ENCODE data around the gene SFXN4.
A peak's percentile ranks its signal among the peaks of the same experiment; 100 is the strongest.
"Not testable (repeated sequence)": the region's sequence is repeated elsewhere in the genome, so short reads cannot be mapped to it uniquely, and the experiment has no call there.

Gene SFXN4

DNA sequence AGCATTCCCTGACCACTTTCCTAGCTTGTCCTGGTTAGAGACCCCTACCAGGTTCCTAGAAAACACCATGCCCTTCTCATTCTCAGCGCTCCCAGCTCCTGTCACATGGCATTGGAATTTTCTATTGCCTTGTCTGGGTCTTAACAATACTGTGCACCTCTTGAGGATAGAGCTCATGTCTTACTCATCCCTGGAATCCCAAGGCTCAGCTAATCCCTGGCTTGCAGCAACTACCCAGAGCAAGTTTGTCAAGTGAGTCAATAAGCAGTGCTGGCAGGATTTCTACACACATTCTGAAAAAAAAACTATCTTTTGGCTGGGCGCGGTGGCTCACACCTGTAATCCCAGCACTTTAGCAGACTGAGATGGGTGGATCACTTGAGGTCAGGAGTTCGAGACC is 24.8 kb upstream of the SFXN4 start:
- no peak for DNase-seq

DNA sequence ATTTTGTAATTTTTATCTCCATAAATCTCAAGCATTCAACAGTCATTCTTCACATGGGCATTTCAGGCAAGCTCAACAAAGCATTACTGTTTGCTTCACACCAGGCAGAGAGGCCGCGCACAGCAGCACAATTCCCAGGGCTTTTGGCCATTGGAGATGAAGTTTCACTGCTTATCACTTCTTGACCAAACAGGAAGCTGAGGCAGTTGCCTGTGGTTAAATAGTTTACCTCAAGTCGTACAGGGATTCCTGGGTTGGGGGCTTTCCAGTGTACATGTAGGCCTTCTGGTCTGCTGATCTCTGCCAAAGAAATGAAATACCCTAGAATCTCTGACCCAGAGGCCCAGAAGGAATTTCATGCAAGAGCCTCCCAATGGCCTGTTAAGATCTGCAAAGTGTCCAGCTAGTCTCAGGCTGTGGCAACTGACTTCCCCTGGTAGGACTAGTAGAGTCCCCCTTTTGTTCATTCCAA is 24.3 kb upstream of the SFXN4 start:
- DNase-seq: no peak

DNA sequence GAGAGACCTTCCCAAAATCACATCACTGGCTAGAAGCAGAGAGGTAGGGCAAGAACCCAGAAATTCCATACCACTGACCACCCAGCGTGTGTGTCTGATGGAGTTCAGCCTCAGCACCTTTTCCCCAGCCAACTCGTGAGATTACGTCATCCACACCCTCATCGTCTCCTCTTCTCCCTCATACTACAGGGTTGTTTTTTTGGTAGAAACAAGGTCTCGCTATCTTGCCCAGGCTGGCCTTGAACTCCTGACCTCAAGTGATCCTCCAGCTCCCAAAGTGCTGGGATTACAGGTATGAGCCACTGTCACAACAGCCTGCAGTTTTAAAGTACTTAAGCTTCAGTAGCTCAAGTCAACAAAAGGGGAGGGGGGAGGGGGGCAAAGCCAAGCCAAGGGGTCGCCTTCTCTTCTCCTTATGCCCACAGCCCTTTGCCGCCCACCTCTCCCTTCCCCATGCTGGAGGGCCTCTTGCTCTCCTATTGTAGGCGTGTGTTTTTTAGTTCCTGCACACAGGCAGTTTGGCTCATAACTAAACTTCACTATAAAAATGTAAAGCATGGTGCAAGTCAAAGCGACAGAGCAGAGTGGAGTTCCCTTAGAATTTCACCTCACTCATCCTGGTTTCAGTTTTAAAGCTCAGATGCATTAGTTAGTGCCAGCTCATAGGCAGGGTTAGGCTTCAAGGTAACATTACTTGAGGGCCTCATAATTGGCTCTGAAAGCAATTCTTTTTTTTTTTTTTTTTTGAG is 18.3 kb upstream of the SFXN4 start:
- no peak for DNase-seq

DNA sequence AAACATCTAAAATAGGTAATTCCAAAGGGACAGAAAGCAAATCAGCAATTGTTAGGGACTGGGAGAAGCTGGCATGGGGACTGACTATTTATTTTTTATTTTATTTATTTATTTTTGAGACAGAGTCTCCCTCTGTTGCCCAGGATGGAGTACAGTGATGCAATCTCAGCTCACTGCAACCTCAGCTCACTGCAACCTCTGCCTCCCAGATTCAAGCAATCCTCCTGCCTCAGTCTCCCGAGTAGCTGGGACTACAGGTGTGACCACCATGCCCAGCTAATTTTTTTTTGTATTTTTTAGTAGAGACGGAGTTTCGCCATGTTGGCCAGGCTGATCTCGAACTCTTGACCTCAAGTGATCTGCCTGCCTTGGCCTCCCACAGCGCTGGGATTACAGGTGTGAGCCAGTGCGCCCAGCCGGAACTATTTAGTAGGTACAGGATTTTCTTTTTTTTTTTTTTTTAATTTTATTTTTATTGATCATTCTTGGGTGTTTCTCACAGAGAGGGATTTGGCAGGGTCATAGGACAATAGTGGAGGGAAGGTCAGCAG is 15.4 kb upstream of the SFXN4 start:
- not testable (repeated sequence) for DNase-seq

DNA sequence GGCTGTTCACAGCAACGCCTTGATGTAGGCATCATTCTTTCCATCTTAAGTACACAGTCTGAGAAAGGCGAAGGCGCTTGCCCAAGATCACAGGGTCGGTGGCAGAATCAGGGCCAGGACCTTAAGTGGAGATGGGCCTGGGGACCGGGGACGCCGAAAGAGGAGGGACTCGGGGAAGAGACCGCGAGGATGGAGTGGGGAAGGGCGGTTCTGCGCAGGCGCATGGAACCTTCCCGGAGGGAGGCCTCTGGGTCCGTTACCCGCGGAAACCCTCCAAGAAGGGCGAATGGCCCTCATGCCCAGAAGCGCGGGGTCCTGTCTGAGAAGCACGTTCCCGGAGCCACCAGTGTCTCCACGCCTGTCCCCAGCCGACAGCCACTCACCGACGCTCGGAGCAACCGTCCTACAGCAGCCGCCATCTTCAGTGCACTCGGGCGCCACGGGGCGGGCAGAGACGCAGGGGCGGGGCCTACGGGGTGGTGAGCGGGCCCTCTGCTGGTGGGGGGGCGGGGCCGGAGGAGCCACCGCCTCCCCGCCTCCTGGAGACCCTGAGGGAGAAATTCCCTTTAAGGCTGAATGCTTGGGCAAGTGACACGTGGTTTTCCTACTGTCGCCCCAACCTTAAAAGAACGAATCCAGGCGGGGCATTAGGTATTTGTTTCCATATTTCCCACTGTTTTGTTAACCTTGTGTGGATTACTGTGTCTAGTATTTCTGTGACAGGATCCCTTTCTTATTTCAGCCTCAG is 13.0 kb upstream of the SFXN4 start, which contains the start of gene PRDX3:
TSS of gene PRDX3 (minus strand) at position 441 of the 748 bp plus-strand sequence. CDS start at position 419, 22 bp downstream.
- peak; percentile 40 for DNase-seq

DNA sequence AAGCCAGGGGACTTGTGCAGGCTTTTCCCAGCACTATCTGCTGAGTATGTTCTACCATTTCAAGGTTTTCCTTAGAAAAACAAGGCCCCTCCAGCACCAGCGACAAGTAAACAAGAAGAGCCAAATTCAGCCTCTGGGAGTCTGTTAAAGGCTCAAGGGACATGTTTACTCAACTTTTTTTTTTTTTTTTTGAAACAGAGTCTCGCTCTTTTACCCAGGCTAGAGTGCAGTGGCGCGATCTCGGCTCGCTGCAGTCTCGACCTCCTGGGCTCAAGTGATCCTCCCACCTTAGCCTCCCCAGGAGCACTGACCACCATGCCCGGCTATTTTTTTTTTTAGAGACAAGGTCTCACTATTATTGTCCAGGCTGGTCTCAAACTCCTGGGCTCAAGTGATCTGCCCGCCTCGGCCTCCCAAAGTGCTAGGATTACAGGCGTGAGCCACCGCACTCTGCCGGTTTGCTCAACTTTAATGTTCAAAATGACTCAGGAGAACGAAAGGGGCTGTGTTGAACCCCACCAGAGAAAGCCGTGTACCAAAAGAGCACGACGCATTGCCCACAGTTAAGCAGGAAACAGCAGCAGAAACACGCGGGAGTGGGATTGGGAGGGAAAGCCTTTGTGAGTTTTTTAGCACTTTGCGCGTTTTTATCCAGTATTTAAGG is 12.3 kb upstream of the SFXN4 start:
- DNase-seq: no peak

DNA sequence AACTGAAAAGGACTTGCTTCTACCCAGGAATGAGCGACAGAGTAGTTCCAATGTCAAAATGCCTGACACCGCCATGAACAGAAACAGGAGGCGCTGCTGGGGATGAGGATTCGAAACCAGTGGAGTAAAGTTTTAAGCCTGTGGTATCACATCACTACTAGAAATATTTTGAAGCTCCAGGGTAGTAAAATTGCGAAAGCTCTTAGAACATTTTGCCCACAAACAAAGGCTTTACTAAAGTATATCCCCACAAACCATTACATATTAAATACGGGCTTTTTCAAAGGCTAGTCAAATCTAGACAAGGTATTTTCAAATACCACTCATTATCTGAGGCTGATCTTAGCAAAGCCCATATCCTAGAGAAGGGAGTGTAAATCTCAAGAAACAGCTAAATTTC is 10.7 kb upstream of the SFXN4 start:
- no peak for DNase-seq

DNA sequence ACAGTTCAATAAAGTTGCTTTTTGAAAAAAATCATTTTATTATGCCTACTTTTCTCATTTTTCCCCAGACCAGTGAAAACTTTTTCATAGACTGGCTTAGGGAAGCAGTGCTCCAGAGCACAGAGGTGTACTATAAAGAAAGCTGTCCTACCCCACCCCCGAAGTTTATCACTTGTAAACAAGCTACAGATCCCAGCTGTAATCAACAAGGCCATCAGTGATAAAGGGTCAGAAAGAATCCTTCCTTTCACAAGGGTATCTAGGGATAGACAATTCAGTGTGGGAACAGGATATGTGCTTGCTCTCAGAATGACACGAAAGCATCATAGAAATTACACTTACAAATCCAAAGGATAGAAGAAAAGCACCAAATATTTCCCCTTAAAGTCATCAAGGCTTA is 8.6 kb upstream of the SFXN4 start:
- DNase-seq: no peak

DNA sequence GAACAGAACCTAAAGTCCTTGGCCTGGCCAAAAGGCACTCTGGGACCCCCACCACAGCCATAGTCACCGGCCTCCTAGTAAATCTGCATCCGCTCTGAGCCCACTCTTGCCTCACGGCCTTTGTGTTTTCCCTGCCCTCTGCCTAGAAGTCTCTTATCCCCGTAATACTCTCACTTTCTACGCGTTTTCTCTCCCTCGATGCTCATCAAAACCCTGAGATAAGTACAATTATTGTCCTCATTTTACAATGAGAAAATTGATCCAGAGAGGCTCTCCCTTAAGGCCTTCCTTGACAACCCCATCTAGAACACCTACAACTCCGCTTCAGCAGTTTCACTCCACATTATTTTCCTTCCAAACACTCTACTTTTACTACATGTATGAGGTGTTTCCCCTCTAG is 1.5 kb upstream of the SFXN4 start:
- no peak for DNase-seq

DNA sequence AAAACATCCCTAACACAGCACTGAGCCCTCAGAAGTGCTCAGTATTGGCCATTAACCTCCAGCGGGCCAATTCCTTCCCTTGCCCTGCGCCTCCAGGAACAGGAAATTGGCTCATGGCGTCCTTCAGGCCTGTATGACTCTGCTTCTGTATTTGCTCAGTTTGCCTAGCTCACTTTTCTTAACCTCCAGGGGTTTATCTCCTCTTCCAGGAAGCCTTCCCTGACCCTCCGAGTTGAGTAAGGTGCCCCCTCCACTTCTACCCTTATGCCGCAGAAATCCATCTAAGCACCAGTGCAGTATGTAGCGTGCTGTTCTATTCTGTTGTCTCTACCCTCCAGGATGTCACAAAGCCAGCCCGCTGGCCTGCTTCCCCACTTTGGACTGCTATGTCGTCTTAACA is 1.1 kb upstream of the SFXN4 start:
- no peak for DNase-seq

DNA sequence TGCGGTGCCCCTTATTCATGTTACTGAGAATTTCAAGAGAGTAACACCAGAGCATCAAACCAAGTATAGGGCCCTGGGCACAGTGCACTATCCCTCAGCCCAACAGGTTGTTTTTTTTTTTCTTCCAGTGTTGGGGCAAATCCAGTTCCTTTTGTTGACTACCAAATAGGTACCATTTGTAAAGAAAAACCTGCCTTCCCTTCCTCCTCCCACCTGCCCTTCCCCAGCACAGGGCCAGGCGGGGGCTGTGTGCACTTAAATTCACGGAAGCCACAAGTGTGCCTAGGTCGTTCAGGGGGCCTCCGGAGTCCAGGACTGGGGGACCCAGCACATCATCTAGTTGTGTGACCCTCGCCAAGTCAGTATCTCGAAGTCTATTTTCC is 595 bp upstream of the SFXN4 start:
- DNase-seq: no peak

DNA sequence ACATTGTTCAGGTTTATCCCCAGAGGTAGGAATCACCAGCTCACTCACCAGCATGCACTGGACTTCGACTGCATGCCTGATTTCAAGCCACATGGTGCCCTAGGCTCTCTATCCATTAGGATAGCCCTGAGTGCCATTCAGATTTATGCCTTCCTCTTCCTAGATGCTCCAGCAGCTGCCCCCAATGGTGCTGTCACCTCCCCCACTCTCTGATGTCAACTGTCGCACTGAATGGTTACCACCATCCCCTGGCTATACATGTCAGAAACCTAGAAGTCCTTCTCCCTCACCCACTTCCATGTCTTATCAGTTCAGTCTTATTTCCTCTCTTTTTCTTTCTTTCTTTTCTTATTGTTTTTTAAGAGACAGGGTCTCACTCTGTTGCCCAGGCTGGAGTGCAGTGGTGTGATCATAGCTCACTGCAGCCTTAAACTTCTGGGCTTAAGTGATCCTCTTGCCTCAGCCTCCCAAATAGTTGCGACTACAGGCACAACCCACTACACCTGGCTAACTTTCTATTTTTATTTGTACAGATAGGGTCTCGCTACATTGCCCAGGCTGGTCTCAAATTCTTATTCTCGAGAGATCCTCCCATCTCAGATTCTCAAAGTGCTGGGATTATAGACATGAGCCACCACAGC is 2.9 kb downstream of the SFXN4 start:
- no peak for DNase-seq

DNA sequence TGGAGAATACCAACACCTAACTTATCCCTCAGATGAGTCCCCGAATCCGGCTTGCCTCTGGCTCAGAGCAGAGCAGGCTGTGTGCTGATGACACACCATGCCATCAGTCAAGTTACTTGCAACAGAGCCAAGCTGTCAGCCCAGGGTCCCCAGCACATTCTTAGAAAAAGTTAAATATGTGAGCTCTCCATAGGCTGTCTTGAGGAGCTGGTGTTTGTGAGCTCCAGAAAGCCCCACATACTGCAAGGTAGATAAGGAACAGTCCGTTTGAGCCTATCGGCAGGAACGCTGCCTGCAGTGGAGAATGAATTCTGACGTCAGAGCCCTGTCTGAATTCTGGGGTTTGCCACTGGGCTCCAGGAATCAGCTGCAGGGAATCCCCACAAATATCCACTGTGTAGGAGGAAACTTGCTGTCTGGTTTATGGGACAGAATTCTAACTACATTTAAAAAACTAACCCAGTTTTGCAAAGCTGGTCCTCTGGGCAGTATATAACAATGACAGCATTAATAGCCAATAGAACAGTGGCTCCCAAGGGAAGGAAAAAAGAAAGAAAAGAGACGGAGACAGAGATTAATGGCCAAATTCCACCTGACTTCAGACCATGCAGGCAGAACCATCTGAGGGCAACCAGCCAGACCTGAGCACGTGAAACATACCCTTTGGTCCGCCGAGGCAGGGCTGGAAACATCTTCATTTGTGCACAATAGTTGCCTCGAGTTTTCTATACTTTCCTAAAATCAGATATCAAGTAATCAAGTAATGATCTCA is 3.6 kb downstream of the SFXN4 start:
- DNase-seq: no peak

DNA sequence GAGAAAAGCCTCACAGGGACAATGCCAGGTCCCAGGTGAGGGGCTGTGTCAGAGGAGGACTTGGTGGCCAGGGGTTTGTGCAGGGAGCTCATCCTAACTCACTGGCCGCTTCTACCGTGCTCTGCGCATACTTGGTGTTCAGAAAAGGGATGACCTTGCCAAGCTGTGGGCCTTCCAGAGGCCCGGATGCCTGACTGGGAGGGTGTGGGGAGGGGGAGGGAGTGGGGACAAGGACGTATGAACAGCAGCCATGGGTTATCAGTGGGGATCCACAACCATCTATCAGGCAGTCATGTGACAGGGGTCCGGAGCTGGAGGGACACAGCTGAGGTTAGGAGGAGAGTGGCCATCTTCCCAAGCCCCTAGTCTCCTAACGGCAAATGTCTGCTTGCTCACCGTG is 6.2 kb downstream of the SFXN4 start:
- DNase-seq: no peak

DNA sequence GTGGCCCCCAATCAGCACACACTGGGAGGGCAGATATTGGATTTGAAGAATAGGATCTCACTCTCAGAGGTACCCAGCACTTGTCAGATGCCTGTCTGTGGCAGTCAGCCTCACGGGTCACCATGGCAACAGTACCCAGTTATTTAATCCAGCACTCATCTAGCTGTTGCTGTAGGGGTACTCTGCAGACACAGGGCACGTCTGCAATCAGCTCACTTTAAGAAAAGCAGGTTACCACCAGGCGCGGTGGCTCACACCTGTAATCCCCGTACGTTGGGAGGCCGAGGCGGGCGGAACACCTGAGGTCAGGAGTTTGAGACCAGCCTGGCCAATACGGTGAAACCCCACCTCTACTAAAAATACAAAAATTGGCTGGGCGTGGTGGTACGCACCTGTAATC is 11.9 kb downstream of the SFXN4 start:
- DNase-seq: no peak

DNA sequence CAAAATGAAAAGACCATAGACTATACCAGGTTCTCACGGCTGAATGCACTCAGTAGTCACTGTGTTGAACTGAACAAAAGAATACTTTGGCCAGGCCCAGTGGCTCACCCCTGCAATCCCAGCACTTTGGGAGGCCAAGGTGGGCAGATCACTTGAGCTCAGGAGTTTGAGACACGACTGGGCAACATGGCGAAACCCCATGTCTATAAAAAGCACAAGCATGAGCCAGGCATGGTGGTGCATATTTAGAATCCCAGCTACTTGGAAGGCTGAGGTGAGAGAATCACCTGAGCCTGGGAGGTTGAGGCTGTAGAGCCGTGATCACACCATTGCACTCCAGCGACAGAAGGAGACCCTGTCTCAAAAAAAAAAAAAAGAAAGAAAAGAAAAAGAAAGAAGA is 12.5 kb downstream of the SFXN4 start:
- no peak for DNase-seq

DNA sequence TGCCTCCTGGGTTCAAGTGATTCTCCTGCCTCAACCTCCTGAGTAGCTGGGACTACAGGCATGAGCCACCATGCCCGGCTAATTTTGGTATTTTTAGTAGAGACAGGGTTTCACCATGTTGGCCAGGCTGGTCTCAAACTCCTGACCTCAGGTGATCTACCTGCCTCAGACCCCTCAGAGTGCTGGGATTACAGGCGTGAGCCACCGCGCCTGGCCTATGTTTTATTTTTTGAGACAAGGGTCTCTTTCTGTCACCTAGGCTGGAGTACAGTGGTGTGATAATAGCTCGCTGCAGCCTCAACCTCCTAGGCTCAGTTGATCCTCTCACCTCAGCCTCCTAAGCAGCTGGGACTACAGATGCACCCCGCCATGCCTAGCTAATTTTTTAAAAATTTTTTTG is 13.9 kb downstream of the SFXN4 start:
- DNase-seq: not testable (repeated sequence)

DNA sequence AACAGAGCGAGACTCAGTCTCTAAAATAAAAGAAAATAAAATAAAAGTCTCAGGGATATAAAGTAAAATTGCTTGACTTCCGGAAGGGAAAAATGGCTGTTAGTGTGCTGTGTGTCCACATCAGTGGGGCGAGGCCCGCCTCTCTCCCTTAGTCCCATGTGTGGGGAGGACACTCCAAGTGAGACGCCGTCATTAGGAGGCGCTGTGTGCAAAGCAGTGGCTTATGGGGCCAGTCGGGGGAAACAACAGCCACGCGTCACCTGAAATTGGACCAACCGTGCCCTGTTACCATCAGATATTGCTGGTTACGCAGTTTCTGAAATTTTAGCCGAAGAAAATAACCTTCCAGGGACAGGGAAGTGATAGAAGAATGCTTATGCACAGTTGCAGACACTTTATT is 15.8 kb downstream of the SFXN4 start:
- DNase-seq: no peak

DNA sequence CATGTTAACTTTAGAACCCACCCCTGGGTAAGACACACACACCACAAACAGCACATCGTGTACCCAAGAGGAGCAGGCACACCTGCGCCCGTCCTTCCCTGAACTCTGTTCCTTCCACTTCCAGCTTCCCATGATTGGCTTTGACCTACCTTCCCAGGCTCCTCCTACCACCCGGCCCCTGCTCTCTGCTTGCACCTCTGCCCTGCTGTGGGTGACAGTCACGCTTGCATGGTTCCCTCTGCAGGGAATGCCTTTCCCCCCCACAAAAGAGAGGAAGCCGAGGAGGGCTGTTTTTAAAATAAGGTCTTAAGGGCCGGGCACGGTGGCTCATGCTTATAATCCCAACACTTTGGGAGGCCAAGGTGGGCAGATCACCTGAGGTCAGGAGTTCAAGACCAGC is 16.4 kb downstream of the SFXN4 start:
- DNase-seq: no peak

DNA sequence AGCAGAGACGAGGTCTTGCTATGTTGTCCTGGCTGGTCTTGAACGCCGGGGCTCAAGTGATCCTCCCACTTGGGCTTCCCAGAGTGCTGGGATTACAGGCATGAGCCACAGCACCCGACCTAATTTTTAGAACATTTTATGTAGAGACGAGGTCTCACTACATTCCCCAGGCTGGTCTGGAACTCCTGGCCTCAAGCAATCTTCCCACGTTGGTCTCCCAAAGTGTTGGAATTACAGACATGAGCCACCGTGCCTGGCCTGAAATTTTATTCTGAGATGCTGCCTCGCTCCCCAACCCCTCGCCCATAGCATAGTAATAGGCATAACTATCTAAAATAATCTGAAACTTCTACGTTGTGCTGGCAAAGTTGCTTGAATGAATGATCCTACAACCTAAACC is 21.9 kb downstream of the SFXN4 start:
- DNase-seq: no peak

DNA sequence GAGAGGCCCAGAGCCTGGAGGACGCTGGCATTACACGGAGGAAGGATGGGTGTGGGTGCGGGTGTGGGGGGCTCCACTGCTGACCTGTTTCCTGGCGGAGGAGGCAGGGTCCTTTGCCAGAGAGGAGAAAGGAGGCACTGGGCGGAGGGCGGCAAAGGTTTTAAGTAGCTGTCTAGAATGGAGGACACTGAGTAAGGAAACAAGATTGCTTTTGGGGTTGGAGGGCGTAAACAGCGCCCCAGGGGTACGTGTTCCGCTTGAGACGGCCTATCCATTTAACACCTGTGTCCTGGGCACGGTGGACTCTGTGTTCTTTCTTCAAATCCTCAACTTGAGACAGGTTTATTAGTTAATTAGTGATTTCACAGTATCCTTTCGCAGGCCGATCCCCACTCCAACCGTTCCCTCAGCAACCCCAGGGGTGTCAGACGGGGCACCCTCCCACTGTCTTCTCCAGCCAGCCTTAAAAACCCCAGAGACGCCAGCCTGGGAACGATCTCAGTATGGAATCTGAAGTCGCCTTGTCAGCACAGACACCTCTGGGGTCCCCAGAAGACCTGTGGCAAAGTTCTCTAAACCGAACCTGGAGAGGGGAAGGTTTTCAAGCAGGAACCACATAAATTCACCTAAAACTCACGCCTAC is 24.8 kb downstream of the SFXN4 start:
- DNase-seq: no peak
